ENCODE data around the gene PLEKHM2.
"Not testable (repeated sequence)": the region's sequence is repeated elsewhere in the genome, so short reads cannot be mapped to it uniquely, and the experiment has no call there.

PLEKHM2 gene

GRCh38 chr1:15691434-15692032 lies 7.4 kb downstream of the PLEKHM2 start:
- Histone ChIP-seq H3K4me3 (ENCODE audit: low read depth, low read length) (no peak overlapping the region), H3K4me1 (no peaks in the 10 kb centered on the region), H3K36me3 (no peaks in the 10 kb centered on the region), H3K27me3 (no peaks in the 10 kb centered on the region), H3K9me3 (no peaks in the 10 kb centered on the region)
- DNase-seq = no peak
- no peak for TF ChIP-seq CTCF (IDR thresholded peaks at IDR 0.05; ENCODE audit: low read depth, low read length)

GRCh38 chr1:15692121-15692682 lies 8.1 kb downstream of the PLEKHM2 start:
- no peak for TF ChIP-seq CTCF (IDR thresholded peaks at IDR 0.05; ENCODE audit: low read depth, low read length)
- H3K4me3 ChIP-seq (ENCODE audit: low read depth, low read length) = no peak overlapping the region
- H3K27me3 ChIP-seq = no peaks in the 10 kb centered on the region
- H3K9me3 ChIP-seq = no peaks in the 10 kb centered on the region
- H3K4me1 ChIP-seq = no peaks in the 10 kb centered on the region
- no peaks in the 10 kb centered on the region for H3K36me3 ChIP-seq
- no peak for DNase-seq

- Histone ChIP-seq H3K4me3 (ENCODE audit: low read depth, low read length) (no peak overlapping the region), H3K4me1 (no peaks in the 10 kb centered on the region), H3K27me3 (no peaks in the 10 kb centered on the region), H3K9me3 (no peaks in the 10 kb centered on the region), H3K36me3 (no peaks in the 10 kb centered on the region)
- no peak for TF ChIP-seq CTCF (IDR thresholded peaks at IDR 0.05; ENCODE audit: low read depth, low read length)
- no peak for DNase-seq
Measured at GRCh38 chr1:15693371-15693770, 9.3 kb downstream of the PLEKHM2 start.

- no peak overlapping the region for H3K4me3 ChIP-seq (ENCODE audit: low read depth, low read length)
- H3K4me1 ChIP-seq = no peaks in the 10 kb centered on the region
- no peak for TF ChIP-seq CTCF (IDR thresholded peaks at IDR 0.05; ENCODE audit: low read depth, low read length)
- no peak for DNase-seq
- no peaks in the 10 kb centered on the region for H3K36me3 ChIP-seq
- no peaks in the 10 kb centered on the region for H3K27me3 ChIP-seq
- no peaks in the 10 kb centered on the region for H3K9me3 ChIP-seq
Measured at GRCh38 chr1:15696956-15697521, 12.9 kb downstream of the PLEKHM2 start.

GRCh38 chr1:15698201-15698600 lies 14.1 kb downstream of the PLEKHM2 start:
- Histone ChIP-seq H3K4me1 (no peaks in the 10 kb centered on the region), H3K4me3 (ENCODE audit: low read depth, low read length) (no peak overlapping the region), H3K27me3 (no peaks in the 10 kb centered on the region), H3K9me3 (no peaks in the 10 kb centered on the region), H3K36me3 (no peaks in the 10 kb centered on the region)
- TF ChIP-seq CTCF (IDR thresholded peaks at IDR 0.05; ENCODE audit: low read depth, low read length) = no peak
- DNase-seq = no peak

GRCh38 chr1:15699321-15699720 lies 15.2 kb downstream of the PLEKHM2 start:
- H3K36me3 ChIP-seq; H3K27me3 ChIP-seq; DNase-seq; H3K4me3 ChIP-seq (ENCODE audit: low read depth, low read length); H3K4me1 ChIP-seq; H3K9me3 ChIP-seq: not testable (repeated sequence)
